ENCODE results near the gene KRT1.
"Not testable (repeated sequence)": the region's sequence is repeated elsewhere in the genome, so short reads cannot be mapped to it uniquely, and the experiment has no call there.

KRT1 gene

GRCh38 chr12:52673217-52673616, 7.0 kb downstream of the KRT1 start:
- no peak for DNase-seq (ENCODE audit: low read depth)
- no peak for TF ChIP-seq CTCF (conservative IDR thresholded peaks at IDR 0.05; ENCODE audit: control insufficient read depth, insufficient read depth, low read depth, low read length)
- H3K4me3 ChIP-seq (ENCODE audit: control insufficient read depth, low read depth, low read length): no peak overlapping the region

- TF ChIP-seq CTCF (conservative IDR thresholded peaks at IDR 0.05; ENCODE audit: control insufficient read depth, insufficient read depth, low read depth, low read length): no peak
- H3K4me3 ChIP-seq (ENCODE audit: control insufficient read depth, low read depth, low read length): no peak overlapping the region
- DNase-seq (ENCODE audit: low read depth): no peak
These were observed 7.8 kb downstream of the KRT1 start for GRCh38 chr12:52672321-52672933.

GRCh38 chr12:52670961-52671360, 9.2 kb downstream of the KRT1 start:
- no peak for DNase-seq (ENCODE audit: low read depth)
- TF ChIP-seq CTCF (conservative IDR thresholded peaks at IDR 0.05; ENCODE audit: control insufficient read depth, insufficient read depth, low read depth, low read length): no peak

GRCh38 chr12:52670506-52670905, 9.7 kb downstream of the KRT1 start:
- no peak for DNase-seq (ENCODE audit: low read depth)
- no peak overlapping the region for H3K4me3 ChIP-seq (ENCODE audit: control insufficient read depth, low read depth, low read length)
- no peak for TF ChIP-seq CTCF (conservative IDR thresholded peaks at IDR 0.05; ENCODE audit: control insufficient read depth, insufficient read depth, low read depth, low read length)

More at GRCh38 chr12:52670961-52671360, 9.2 kb downstream of the KRT1 start:
- H3K4me3 ChIP-seq (ENCODE audit: control insufficient read depth, low read depth, low read length): no peak overlapping the region

GRCh38 chr12:52669941-52670340, 10.3 kb downstream of the KRT1 start:
- DNase-seq (ENCODE audit: low read depth); H3K4me3 ChIP-seq (ENCODE audit: control insufficient read depth, low read depth, low read length): not testable (repeated sequence)

- no peak for DNase-seq (ENCODE audit: low read depth)
- H3K4me3 ChIP-seq (ENCODE audit: control insufficient read depth, low read depth, low read length): no peak overlapping the region
- TF ChIP-seq CTCF (conservative IDR thresholded peaks at IDR 0.05; ENCODE audit: control insufficient read depth, insufficient read depth, low read depth, low read length): no peak
These were observed 10.8 kb downstream of the KRT1 start for GRCh38 chr12:52669426-52669825.

GRCh38 chr12:52667931-52668330, 12.3 kb downstream of the KRT1 start:
- no peak for TF ChIP-seq CTCF (conservative IDR thresholded peaks at IDR 0.05; ENCODE audit: control insufficient read depth, insufficient read depth, low read depth, low read length)
- no peak for DNase-seq (ENCODE audit: low read depth)
- no peak overlapping the region for H3K4me3 ChIP-seq (ENCODE audit: control insufficient read depth, low read depth, low read length)
